ENCODE data around the gene KRT1.

- TF ChIP-seq, protein P1, sequence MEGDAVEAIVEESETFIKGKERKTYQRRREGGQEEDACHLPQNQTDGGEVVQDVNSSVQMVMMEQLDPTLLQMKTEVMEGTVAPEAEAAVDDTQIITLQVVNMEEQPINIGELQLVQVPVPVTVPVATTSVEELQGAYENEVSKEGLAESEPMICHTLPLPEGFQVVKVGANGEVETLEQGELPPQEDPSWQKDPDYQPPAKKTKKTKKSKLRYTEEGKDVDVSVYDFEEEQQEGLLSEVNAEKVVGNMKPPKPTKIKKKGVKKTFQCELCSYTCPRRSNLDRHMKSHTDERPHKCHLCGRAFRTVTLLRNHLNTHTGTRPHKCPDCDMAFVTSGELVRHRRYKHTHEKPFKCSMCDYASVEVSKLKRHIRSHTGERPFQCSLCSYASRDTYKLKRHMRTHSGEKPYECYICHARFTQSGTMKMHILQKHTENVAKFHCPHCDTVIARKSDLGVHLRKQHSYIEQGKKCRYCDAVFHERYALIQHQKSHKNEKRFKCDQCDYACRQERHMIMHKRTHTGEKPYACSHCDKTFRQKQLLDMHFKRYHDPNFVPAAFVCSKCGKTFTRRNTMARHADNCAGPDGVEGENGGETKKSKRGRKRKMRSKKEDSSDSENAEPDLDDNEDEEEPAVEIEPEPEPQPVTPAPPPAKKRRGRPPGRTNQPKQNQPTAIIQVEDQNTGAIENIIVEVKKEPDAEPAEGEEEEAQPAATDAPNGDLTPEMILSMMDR (IDR thresholded peaks at IDR 0.05): no peak
- TF ChIP-seq GATA2 (CRISPR knock-in tag; IDR thresholded peaks at IDR 0.05): no peak
- no peak for TF ChIP-seq EZH2phosphoT487 (IDR thresholded peaks at IDR 0.05; ENCODE audit: borderline replicate concordance, low read depth)
- no peak for TF ChIP-seq RAD21 (IDR thresholded peaks at IDR 0.05; ENCODE audit: low read length)
- no peak for TF ChIP-seq TAF1 (IDR thresholded peaks at IDR 0.05; ENCODE audit: borderline replicate concordance, low read depth, low read length)
- TF ChIP-seq TEAD4 (IDR thresholded peaks at IDR 0.05; ENCODE audit: borderline replicate concordance, insufficient read depth): no peak
- TF ChIP-seq MXI1 (IDR thresholded peaks at IDR 0.05; ENCODE audit: low read depth, low read length): no peak
- TF ChIP-seq, protein P2, sequence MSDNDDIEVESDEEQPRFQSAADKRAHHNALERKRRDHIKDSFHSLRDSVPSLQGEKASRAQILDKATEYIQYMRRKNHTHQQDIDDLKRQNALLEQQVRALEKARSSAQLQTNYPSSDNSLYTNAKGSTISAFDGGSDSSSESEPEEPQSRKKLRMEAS (IDR thresholded peaks at IDR 0.05; ENCODE audit: low read depth): no peak
- no peak for TF ChIP-seq RFX5 (IDR thresholded peaks at IDR 0.05; ENCODE audit: low read length)
- TF ChIP-seq TCF12 (IDR thresholded peaks at IDR 0.05): no peak
Observed at GRCh38 chr12:52708010-52708409, 27.8 kb upstream of the KRT1 start.
